ENCODE measurements around the gene ZKSCAN1.
A peak's percentile ranks its signal among the peaks of the same experiment; 100 is the strongest.

The ZKSCAN1 gene

DNA sequence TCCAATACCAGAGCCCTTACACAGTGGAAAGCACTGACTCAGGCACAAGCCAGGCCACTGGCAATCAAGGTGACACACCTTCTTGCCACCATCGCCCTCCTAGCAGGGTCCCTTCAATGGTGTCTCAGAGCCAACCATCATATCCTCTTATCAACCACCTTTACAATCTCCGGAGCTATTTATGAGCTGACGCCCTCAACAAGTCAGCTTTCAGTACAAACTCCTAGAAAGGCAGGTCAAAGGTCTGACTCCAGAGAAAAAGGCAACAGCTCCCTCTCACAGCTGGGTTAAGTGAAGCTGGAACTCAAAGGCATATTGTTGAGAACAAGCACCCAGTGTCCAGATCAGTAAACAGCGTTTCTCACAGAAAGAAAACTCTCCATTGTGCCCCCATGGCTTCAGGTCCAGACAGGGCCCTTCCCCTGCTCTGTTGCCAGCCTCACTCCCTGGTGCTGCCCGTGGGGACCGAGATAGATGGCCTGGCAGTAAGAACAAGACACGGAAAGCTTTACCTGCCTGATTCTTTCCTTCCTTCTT, 63.7 kb downstream of the ZKSCAN1 start:
- Histone ChIP-seq H3K9me3 (ENCODE audit: severe bottlenecking) (no peaks in the 10 kb centered on the region), H3K4me1 (ENCODE audit: insufficient read depth, poor library complexity, severe bottlenecking) (peaks cover 9% of the 10 kb centered on the region), H3K27ac (ENCODE audit: poor library complexity, severe bottlenecking) (no peak overlapping the region), H3K4me3 (ENCODE audit: severe bottlenecking) (no peak overlapping the region), H3K36me3 (ENCODE audit: low read depth) (peaks cover 62% of the 10 kb centered on the region), H3K27me3 (ENCODE audit: insufficient read depth, poor library complexity, severe bottlenecking) (no peaks in the 10 kb centered on the region)
- ATAC-seq (ENCODE audit: low read depth), result no peak
- DNase-seq (ENCODE audit: low spot score), result no peak
- TF ChIP-seq, protein P1, sequence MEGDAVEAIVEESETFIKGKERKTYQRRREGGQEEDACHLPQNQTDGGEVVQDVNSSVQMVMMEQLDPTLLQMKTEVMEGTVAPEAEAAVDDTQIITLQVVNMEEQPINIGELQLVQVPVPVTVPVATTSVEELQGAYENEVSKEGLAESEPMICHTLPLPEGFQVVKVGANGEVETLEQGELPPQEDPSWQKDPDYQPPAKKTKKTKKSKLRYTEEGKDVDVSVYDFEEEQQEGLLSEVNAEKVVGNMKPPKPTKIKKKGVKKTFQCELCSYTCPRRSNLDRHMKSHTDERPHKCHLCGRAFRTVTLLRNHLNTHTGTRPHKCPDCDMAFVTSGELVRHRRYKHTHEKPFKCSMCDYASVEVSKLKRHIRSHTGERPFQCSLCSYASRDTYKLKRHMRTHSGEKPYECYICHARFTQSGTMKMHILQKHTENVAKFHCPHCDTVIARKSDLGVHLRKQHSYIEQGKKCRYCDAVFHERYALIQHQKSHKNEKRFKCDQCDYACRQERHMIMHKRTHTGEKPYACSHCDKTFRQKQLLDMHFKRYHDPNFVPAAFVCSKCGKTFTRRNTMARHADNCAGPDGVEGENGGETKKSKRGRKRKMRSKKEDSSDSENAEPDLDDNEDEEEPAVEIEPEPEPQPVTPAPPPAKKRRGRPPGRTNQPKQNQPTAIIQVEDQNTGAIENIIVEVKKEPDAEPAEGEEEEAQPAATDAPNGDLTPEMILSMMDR (IDR thresholded peaks at IDR 0.05; ENCODE audit: poor library complexity, severe bottlenecking), result no peak

DNA sequence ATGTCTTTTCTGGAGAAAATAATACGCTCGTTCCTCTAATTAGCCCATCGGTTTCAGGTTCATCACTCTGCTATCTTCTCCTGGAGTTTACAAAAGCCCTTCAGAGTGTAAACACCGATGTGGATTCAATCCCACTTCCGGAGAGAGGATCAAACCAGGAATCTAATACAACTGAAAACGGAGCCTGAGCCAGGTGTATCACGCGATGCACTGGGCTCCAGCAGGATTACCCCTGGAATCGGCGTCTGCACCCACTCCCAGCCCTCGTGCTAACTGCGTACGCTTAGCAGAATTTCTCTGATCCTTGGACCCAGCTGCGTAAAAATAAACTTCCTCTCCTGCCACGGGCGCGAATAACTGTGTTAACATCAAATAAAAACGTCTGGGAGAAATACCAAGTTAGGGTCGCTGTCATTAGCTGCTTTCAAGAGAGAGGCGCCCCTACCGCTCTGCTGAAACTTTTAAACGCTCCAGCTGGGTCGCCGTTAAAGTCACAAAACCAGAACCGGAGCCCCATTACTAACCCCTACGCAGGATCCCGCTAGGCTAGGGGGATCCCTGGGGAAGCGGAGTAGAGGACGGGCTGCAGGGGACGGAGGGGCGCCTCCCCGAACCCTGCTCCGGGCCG, 65.6 kb downstream of the ZKSCAN1 start:
- H3K36me3 ChIP-seq (ENCODE audit: low read depth), result peaks cover 42% of the 10 kb centered on the region
- peak; percentile 32 for ATAC-seq (ENCODE audit: low read depth)
- peak overlapping the region; percentile 33 for H3K27ac ChIP-seq (ENCODE audit: poor library complexity, severe bottlenecking)
- no peaks in the 10 kb centered on the region for H3K9me3 ChIP-seq (ENCODE audit: severe bottlenecking)
- TF ChIP-seq, protein P1 (IDR thresholded peaks at IDR 0.05; ENCODE audit: poor library complexity, severe bottlenecking), result no peak
- peak overlapping the region; percentile 97 for H3K4me3 ChIP-seq (ENCODE audit: severe bottlenecking)
- H3K4me1 ChIP-seq (ENCODE audit: insufficient read depth, poor library complexity, severe bottlenecking), result peaks cover 9% of the 10 kb centered on the region
- no peaks in the 10 kb centered on the region for H3K27me3 ChIP-seq (ENCODE audit: insufficient read depth, poor library complexity, severe bottlenecking)
- DNase-seq (ENCODE audit: low spot score), result no peak

DNA sequence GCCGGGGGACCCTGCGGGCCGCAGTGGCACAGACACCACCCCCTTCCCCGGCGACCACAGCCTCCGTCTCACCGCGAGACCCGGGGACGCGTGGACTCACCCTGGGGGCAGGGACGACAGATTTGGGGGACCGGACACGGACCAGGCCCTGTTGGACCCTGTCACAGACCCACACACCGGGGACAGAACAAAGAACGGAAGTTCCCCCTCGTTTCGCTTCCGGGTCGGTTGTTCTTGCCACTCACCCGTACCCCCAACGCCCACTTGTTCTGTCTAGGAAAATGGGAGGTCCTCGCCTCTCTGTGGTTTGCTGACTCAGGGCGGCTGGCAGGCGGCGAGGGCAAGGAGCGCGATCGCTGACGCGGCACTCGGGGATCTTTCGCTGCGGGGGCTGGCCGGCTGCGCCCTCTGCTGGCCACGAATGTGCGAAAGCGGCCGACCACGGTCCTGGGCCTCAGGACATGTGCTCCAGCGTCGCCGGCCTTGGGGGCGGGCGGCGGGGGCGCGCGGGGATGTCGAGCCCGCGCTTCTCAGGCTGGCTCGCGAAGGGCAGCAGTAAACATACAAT, 66.2 kb downstream of the ZKSCAN1 start, which contains the start of gene ZNF3:
TSS of gene ZNF3 (minus strand) at position 189 of the 568 bp plus-strand sequence. CDS start 4,366 bp downstream, outside the sequence.
- H3K36me3 ChIP-seq (ENCODE audit: low read depth), result peaks cover 36% of the 10 kb centered on the region
- ATAC-seq (ENCODE audit: low read depth) (peak; percentile 87), DNase-seq (ENCODE audit: low spot score) (peak; percentile 97)
- peak within 1 kb of the TSS; percentile 97 for H3K4me3 ChIP-seq (ENCODE audit: severe bottlenecking)
- H3K27ac ChIP-seq (ENCODE audit: poor library complexity, severe bottlenecking), result peak within 1 kb of the TSS; percentile 33
- no peaks in the 10 kb centered on the region for H3K27me3 ChIP-seq (ENCODE audit: insufficient read depth, poor library complexity, severe bottlenecking)
- H3K4me1 ChIP-seq (ENCODE audit: insufficient read depth, poor library complexity, severe bottlenecking), result peaks cover 10% of the 10 kb centered on the region
- no peaks in the 10 kb centered on the region for H3K9me3 ChIP-seq (ENCODE audit: severe bottlenecking)
- TF ChIP-seq, protein P1 (IDR thresholded peaks at IDR 0.05; ENCODE audit: poor library complexity, severe bottlenecking), result peak; percentile 98

DNA sequence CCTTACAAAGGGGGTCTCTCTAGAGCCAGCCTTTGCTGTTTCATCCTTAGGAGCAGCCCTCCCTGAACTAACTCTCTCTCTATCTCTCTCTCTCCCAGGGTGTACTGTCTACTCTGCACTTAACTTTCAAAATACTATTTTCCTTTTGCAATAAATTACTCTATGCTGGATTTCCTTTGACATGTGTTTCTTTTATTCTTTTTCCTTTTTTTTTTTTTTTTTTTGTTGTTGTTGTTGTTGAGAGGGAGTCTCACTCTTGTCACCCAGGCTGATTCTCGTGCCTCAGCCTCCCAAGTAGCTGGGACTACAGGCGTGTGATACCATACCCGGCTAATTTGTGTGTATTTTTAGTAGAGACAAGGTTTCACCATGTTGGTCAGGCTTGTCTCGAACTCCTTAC, 67.6 kb downstream of the ZKSCAN1 start:
- ATAC-seq (ENCODE audit: low read depth) (no peak), DNase-seq (ENCODE audit: low spot score) (no peak)
- Histone ChIP-seq H3K27me3 (ENCODE audit: insufficient read depth, poor library complexity, severe bottlenecking) (no peaks in the 10 kb centered on the region), H3K4me1 (ENCODE audit: insufficient read depth, poor library complexity, severe bottlenecking) (peaks cover 20% of the 10 kb centered on the region), H3K27ac (ENCODE audit: poor library complexity, severe bottlenecking) (no peak overlapping the region), H3K4me3 (ENCODE audit: severe bottlenecking) (no peak overlapping the region), H3K36me3 (ENCODE audit: low read depth) (peaks cover 23% of the 10 kb centered on the region), H3K9me3 (ENCODE audit: severe bottlenecking) (no peaks in the 10 kb centered on the region)
- TF ChIP-seq, protein P1 (IDR thresholded peaks at IDR 0.05; ENCODE audit: poor library complexity, severe bottlenecking), result no peak

DNA sequence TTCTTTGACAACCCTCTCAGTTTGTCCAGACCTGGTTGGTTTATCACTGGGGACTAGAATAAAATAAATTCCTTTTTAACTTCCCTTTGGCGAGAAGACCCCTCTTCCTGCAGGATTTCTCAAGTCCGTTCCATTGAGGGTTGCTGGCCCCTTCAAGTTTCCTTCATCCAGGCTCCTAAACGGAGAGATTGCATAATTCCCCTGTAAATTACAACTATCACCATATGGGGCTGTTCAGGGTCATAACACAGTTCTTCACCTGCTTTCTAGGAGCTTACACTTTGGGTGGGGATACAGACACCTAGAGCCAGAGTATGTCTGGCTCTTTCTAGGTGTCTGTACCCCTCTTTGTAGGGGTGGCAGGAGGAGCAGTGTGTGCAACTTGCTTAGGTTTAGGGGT, 70.1 kb downstream of the ZKSCAN1 start:
- TF ChIP-seq, protein P1 (IDR thresholded peaks at IDR 0.05; ENCODE audit: poor library complexity, severe bottlenecking), result no peak
- ATAC-seq (ENCODE audit: low read depth), result no peak
- DNase-seq (ENCODE audit: low spot score), result no peak
- Histone ChIP-seq H3K27me3 (ENCODE audit: insufficient read depth, poor library complexity, severe bottlenecking) (no peaks in the 10 kb centered on the region), H3K4me3 (ENCODE audit: severe bottlenecking) (no peak overlapping the region), H3K27ac (ENCODE audit: poor library complexity, severe bottlenecking) (no peak overlapping the region), H3K9me3 (ENCODE audit: severe bottlenecking) (no peaks in the 10 kb centered on the region), H3K4me1 (ENCODE audit: insufficient read depth, poor library complexity, severe bottlenecking) (peaks cover 21% of the 10 kb centered on the region), H3K36me3 (ENCODE audit: low read depth) (peaks cover 5% of the 10 kb centered on the region)

Data from RWPE2 (cell line).